Stimulated activated CD4-positive, alpha-beta T cell treated with anti-CD3 and anti-CD28 coated beads, Interleukin-4, amount 100 ng/mL, for 1 hour (primary cell): ENCODE results near the gene IQCB1.
"Not testable (repeated sequence)": the region's sequence is repeated elsewhere in the genome, so short reads cannot be mapped to it uniquely, and the experiment has no call there.

ENCODE experiments used
- DNase-seq: peaks from one replicate; pipeline ENCODE4 v3.0.0-alpha.2; 2020

The IQCB1 gene

DNA sequence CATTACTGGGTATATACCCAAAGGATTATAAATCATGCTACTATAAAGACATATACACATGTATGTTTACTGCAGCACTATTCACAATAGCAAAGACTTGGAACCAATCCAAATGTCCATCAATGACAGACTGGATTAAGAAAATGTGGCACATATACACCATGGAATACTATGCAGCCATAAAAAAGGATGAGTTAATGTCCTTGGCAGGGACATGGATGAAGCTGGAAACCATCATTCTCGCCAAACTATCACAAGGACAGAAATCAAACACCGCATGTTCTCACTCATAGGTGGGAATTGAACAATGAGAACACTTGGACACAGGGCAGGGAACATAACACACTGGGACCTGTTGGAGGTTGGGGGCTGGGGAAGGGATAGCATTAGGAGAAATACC, 91.8 kb downstream of the IQCB1 start:
- not testable (repeated sequence) for DNase-seq

DNA sequence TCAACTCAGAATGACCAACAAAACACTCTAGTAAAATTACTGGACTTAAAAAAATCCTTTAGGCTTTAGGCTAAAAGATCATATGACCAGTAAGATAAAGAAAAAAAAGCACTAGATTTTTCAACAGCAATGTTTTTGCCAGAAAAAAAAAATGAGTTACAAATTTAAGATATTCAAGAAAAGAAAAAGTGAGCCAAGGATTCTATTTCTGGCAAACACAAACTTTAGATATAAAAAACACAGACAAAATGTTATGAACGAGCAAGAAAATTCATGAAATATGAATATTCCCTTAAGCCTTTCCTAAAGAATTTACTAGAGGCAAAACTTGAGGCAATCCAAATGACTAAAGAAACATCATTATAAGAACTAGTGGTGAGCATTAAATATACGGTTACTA, 94.0 kb downstream of the IQCB1 start:
- no peak for DNase-seq

DNA sequence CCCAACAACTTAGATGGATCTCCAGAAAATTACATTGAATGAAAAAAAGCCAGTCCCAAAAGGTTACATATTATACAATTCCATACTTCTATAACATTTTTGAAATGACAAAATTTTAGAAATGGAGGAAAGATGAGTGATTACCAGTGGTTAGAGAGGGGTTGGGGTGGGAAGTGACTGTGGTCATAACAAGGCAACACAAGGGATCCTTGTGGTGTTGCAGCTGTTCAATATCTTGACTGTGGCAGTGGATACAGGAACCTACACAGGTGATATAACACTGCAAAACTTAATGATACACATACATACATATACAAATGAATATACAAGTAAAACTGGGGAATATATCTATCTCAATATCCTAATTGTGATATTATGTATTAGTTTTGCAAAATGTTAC, 95.0 kb downstream of the IQCB1 start:
- DNase-seq, result no peak

DNA sequence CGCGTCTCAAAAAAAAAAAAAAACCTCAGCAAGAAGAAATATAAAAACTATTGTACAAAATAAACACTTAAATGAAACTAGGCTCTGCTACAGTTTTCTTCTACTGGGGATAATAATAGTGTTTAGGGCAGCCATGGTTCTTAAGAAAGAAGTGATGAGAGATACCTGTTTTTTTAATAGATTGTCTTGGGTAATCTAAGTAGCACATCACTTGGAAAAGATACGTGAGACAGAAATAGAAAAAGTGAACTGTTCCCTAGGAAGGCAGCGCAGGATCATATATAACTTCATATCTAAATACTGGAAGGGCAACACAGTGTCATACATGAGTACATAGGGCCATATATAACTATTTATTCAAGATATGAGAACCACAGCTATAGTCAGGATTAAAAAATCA, 97.2 kb downstream of the IQCB1 start:
- no peak for DNase-seq

DNA sequence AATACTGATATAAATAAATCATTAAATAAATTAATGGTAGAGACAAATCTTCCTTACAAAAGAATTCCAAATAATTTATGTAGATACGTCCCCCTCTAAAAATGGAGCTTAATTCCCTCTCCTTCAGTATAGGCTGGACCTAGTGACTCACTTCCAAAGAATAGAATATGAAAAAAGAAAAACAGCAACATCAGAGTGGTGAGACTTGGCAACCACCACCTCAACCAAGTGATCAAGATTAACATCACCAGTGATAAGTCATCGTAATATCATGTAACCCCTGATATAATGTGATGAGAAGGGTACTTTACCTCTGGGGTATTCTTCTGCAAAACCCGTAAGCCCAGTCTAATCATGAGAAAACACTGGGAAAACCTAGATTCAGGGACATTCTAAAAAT, 98.7 kb downstream of the IQCB1 start:
- DNase-seq, result no peak

DNA sequence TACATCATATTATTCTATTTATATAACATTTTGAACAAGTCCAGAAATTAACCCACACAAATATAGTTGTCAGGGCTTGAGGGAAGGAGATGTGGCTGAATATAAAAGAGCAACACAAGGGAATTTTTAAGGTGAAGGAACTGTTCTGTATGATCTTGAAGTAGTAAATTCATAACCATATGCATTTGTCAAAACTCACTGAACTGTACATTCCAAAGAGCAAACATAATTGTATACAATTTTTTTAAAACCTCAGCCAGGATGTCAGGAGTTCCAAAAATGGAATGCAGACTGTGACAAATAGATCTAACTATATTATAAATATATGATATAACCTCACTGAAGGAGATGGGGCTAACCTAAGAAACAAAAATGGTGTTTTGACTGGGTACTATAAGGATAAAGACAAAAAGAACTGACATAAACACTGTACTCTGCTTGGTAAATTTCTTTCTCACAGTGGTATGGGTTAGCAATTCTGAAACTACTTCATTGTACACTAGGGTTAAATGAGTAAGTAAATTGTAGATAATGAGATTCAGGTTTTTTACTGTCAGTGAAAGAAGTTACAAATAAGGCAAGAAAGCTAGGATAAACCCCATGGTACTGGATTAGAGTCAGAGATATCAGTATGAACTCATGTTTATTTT, 99.7 kb downstream of the IQCB1 start:
- no peak for DNase-seq

DNA sequence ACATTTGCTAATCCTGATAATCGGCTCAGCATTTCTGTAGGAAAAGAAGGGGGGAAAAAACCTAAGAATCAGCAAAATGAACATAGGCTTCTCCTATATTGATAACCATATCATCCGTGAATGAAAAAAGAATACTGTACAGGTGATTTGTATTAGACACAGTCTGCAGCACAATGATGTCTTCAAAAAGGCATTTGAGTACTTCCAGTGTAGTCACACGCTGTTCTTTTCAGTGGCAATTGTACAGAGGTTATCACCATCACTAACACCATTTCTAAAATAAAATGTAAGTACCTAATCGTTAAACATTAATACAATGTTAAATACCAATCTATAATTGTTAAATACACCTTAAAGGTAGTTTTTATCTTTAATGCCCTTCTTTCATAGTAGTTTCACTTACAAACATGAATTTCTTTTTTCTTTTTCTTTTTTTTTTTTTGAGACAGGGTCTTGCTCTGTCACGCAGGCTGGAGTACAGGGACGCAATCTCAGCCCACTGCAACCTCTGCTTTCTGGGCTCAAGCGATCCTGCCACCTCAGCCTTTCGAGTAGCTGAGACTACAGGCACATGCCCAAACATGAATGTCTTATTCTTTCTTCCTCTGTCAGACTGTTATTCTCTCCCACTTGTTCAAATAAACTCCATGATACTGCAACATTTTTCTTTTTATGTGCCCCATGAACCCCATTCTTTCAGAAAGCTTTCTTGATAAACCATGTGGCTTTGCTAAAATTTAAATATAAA, 103.7 kb downstream of the IQCB1 start:
- no peak for DNase-seq

DNA sequence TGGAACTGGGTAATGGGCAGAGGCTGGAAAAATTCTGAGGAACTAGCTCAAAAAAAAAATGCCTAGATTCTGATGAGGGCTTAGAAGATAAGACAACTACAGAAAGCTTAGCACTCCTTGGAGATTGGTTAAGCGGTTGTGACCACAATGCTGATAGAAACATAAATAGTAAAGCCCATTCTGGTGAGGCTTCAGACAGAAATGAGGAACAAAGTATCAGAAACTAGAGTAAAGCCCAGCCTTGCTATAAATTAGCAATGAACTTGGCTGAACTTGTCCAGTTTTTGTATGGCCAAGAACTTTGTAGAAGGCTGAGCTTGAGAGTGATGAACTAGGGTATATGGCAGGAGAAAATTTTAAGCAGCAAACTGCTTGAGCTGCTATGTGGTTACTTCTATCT, 110.7 kb downstream of the IQCB1 start:
- no peak for DNase-seq

DNA sequence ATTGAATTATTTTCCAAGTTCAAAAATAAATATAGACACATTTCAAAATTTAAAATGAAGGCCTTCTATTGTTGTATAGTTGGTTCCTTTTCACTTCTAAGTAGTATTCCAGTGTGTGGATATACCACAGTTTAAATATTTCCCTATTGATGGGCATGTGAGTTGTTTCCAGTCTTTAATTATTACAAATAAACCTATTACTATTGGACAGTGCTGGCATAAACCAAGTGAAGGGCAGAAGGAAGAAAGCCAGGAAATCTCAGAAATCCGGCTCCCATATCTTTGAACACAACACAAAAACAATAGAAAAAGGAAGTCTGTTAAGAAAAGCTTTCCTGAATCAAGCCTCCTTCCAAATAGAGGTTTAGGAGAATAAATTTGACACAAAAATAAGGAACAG, 111.4 kb downstream of the IQCB1 start:
- no peak for DNase-seq

DNA sequence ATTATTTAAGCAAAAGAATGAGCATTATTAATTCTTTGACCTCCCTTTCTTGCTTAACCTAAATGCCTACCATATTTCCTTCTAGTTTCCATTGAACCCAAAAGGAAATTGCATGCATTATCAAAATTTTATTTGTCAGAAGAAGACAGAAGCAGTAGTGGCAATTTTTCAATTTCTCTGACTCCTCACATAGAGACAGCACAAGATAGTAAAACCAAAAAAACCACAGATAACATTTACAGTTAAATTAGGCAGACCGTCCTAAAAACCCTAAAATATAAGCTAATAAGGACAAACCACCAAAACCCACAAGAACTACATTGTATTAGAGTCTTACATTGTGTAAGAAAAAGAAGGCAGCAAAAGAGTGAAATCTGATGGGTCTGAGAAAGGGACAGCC, 112.4 kb downstream of the IQCB1 start:
- DNase-seq, result no peak

DNA sequence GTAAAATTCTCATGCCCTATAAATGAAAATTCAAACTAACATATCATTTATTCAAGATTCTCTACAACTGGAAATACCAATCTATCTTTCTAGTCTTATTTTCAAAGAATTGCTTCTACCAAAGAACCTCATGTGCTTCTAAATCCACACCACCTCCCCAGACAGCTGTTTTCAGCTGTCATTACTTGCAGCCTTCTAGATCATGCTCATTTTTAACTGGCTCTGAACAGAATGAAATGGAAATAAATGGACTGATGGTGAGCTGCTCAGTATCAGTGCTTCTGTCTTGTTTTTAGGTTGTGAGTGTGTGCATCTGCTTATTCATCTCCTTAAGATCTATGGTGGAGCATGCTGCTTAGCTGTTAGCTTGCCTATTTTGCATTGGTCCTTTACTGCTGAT, 114.7 kb downstream of the IQCB1 start:
- DNase-seq, result no peak
